ENCODE measurements around the gene LAMTOR2. TPM values are rescaled to one million over a fixed set of nuclear protein-coding genes. Genes with fewer than 3 reads are reported as not detected.

LAMTOR2 gene
- total and polyA plus RNA-seq, 10 of the 15 experiments (the other 5 are each of a cell fraction or from before 2014, with no cell fraction given): 71.9 to 264 (median 97.0) TPM

DNA sequence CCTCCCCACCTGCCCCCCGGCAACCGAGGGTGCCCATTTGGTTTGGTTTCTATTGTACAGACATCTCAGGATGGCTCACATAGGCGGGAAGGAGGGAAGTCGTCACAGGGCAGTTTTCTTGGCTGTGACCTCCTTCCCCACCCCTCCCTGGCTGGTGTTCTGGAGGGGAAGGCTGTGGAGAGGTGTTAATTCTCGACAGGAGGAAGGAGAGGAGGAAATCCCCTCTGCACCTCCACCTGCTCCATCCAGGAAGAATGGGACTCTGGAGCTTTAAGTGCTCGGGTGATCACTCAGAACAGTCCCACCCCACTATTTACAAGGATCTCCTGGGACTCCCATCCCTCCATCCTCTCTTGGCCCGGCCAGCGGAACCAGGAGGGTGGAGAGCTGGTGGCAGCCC lies 20.1 kb downstream of the LAMTOR2 start:
- peaks cover 10% of the 10 kb centered on the region for H3K4me1 ChIP-seq (ENCODE audit: control insufficient read depth, insufficient read depth, low read length)
- peaks cover 2% of the 10 kb centered on the region; the same call in 1 of the 2 replicates for H3K79me2 ChIP-seq (ENCODE audit: control insufficient read depth, insufficient read depth, low read length)
- 88% methylated on average over 6 of the region's 8 CpGs for WGBS (ENCODE audit: insufficient coverage, insufficient replicate concordance, low lambda C conversion rate, missing lambda C conversion rate)
- FAIRE-seq: no peak
- no peak overlapping the region for H3K27ac ChIP-seq (ENCODE audit: control insufficient read depth, insufficient read depth)
- ATAC-seq: no peak
- no peaks in the 10 kb centered on the region for H3K27me3 ChIP-seq (replicated peaks in 1 of 2; ENCODE audit: control insufficient read depth in 2 of 2, insufficient read depth in 2 of 2, low read length in 1 of 2)
- ChIA-PET RAD21 (ENCODE audit: unreplicated experiment) (interaction anchor here (1.5 kb wide), 1 partner anchor 137 kb away, joined by 4 read pairs; no protein-coding TSS in a partner anchor), POLR2A (interaction anchor here (0.5 to 1.2 kb wide), 3 partner anchors 11 to 348 kb away, joined by 3 to 6 read pairs (median 3); no protein-coding TSS in a partner anchor), SMC1A (ENCODE audit: uncharacterized antibody, unreplicated experiment) (interaction anchor here (2.0 kb wide), 1 partner anchor 9 kb away, joined by 8 read pairs; no protein-coding TSS in a partner anchor), CTCF (interaction anchor here (1.1 to 2.6 kb wide), 3 partner anchors 9 to 86 kb away, joined by 3 to 24 read pairs (median 8); no protein-coding TSS in a partner anchor)
- intact Hi-C loops (cut with micrococcal nuclease; ENCODE audit: unreplicated experiment) (no loop called here), in situ Hi-C loops (cut with MboI) (no loop called here)
- BruUV-seq (replicated peaks): no TSS peak
- no peak for DNase-seq (ENCODE audit: low read depth, low spot score)
- H3K9me3 ChIP-seq (replicated peaks; ENCODE audit: control insufficient read depth, insufficient read depth, low read length): no peaks in the 10 kb centered on the region; the same call in 2 of the 3 replicates
- H3K36me3 ChIP-seq (ENCODE audit: control insufficient read depth in 2 of 2, insufficient read depth in 2 of 2, low read length in 1 of 2): no peaks in the 10 kb centered on the region
- no peaks in the 10 kb centered on the region for H4K20me1 ChIP-seq (ENCODE audit: control insufficient read depth, insufficient read depth)
- H3K4me2 ChIP-seq (ENCODE audit: control insufficient read depth, insufficient read depth): no peak overlapping the region
- no peak overlapping the region for H3K9ac ChIP-seq (ENCODE audit: control insufficient read depth, insufficient read depth, low read length)
- H3K4me3 ChIP-seq: no peak overlapping the region; the same call in 1 of the 2 replicates
- no peak for TF ChIP-seq RAD51 (IDR thresholded peaks at IDR 0.05)
- TF ChIP-seq NBN (IDR thresholded peaks at IDR 0.05): no peak
- TF ChIP-seq MTA3 (IDR thresholded peaks at IDR 0.05; ENCODE audit: borderline replicate concordance, low read length): no peak
- TF ChIP-seq CEBPZ (IDR thresholded peaks at IDR 0.05; ENCODE audit: low read depth, low read length): no peak
- no peak for TF ChIP-seq ATF7 (IDR thresholded peaks at IDR 0.05; ENCODE audit: low read depth)
- TF ChIP-seq TCF12 (IDR thresholded peaks at IDR 0.05; ENCODE audit: low read depth, low read length): no peak
- TF ChIP-seq, protein P1, sequence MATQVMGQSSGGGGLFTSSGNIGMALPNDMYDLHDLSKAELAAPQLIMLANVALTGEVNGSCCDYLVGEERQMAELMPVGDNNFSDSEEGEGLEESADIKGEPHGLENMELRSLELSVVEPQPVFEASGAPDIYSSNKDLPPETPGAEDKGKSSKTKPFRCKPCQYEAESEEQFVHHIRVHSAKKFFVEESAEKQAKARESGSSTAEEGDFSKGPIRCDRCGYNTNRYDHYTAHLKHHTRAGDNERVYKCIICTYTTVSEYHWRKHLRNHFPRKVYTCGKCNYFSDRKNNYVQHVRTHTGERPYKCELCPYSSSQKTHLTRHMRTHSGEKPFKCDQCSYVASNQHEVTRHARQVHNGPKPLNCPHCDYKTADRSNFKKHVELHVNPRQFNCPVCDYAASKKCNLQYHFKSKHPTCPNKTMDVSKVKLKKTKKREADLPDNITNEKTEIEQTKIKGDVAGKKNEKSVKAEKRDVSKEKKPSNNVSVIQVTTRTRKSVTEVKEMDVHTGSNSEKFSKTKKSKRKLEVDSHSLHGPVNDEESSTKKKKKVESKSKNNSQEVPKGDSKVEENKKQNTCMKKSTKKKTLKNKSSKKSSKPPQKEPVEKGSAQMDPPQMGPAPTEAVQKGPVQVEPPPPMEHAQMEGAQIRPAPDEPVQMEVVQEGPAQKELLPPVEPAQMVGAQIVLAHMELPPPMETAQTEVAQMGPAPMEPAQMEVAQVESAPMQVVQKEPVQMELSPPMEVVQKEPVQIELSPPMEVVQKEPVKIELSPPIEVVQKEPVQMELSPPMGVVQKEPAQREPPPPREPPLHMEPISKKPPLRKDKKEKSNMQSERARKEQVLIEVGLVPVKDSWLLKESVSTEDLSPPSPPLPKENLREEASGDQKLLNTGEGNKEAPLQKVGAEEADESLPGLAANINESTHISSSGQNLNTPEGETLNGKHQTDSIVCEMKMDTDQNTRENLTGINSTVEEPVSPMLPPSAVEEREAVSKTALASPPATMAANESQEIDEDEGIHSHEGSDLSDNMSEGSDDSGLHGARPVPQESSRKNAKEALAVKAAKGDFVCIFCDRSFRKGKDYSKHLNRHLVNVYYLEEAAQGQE (IDR thresholded peaks at IDR 0.05; ENCODE audit: low read depth, low read length): no peak
- no peak overlapping the region for H2AFZ ChIP-seq (ENCODE audit: control insufficient read depth, low read depth, low read length)

Data from GM12878 (cell line).